Measurements from ENCODE around the gene FAM227B.

- TF ChIP-seq CTCF (optimal IDR thresholded peaks at IDR 0.05 in 1 of 3, IDR thresholded peaks at IDR 0.05 in 1 of 3, conservative IDR thresholded peaks at IDR 0.05 in 1 of 3; ENCODE audit: extremely low read depth in 1 of 3, insufficient read depth in 2 of 3, low read length in 3 of 3) (no peak), EZH2 (IDR thresholded peaks at IDR 0.05; ENCODE audit: low read length) (no peak)
These were observed 36.1 kb upstream of the FAM227B start for GRCh38 chr15:49656734-49657133.
